Measurements from ENCODE around the gene KATNA1.
"Not testable (repeated sequence)": the region's sequence is repeated elsewhere in the genome, so short reads cannot be mapped to it uniquely, and the experiment has no call there.

The KATNA1 gene

DNA sequence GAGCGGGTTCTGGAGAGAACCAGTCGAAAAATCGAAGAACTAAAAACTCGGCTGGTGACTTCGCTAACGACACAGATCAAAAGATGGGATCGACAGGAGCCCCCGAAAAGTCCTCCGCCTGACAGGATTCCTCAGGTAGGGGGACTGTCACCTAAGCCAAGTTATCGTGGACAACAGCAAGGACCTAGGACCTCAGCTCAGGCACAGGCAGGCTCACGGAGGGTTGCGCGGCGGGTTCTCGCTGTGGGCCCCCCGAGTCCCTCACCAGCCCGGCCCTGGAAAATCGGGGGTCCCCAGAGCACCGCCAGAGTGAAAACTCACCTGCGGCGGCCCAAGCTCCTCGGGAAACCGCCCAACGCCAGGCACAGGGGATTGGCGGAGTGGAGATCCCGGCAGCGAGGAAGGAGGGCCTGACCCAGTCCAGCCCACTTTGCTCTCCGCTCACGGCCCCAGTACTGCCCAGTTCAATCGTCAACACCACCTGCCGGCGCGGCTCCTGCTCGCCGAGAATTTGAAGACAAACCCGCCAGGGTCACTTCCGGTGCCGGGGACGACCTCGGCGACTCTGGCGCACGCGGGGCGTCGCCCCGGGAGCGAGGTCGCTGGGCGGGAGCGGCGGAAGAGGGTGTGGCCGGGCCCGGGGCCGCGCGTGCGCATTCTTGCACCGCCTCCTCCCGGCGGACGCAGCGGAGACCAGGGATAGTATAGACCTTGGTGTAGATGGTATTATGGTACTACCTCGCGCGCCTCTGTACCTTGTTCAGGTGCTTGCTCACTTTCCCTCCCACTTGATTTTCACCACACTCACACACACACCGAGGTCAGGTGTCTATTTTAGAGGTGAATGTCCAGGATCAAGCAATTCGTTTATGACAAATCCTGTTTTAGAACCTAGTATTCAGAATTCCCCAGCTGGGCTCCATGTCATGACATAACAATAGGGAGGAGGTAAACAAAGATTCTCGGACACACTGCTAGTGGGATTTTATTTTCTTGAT, at the start of gene KATNA1:
Gene KATNA1, minus strand, starts transcription at position 567 of the 998 bp plus-strand sequence. CDS start 10,167 bp downstream, outside the sequence.
- peak; percentile 92 for DNase-seq

DNA sequence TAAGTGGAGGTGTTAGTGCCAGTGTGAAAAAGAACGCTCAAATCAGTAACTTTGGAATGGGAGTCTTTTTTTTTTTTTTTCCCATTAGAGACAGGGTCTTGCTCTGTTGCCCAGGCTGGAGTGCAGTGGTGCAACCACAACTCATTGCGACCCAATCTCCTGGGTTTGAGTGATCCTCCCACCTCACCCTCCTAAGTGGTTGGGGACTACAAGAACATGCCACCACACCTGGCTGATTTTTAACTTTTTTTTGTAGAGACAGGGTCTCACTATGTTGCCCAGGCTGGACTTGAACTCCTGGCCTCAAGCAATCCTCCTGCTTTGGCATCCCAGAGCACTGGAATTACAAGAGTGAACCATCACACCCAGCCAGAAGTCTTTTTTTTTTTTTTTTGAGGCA, 49.7 kb upstream of the KATNA1 start:
- no peak for DNase-seq

DNA sequence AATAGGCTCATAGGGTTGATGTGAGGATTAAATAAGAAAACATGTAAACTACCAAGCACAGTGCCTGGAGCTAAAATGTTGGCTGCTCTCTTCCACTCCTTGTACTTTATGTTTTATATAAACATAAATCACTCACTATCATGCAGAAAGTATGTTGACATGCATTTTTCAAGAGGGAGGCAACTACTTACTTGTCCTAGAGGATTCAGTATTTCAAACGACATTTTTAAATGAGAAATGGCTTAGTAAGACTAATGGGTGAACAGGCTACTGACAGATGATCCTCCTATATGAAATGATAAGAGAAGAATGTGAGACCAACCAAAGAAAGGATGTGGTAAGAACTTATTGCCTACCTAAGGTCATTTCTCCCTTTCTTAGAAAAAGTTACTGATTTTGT, 48.4 kb upstream of the KATNA1 start:
- DNase-seq: no peak

GRCh38 chr6:149694921-149695320, 46.4 kb upstream of the KATNA1 start:
- no peak for DNase-seq

- no peak for DNase-seq
These were observed 42.7 kb upstream of the KATNA1 start for GRCh38 chr6:149691201-149691600.

DNA sequence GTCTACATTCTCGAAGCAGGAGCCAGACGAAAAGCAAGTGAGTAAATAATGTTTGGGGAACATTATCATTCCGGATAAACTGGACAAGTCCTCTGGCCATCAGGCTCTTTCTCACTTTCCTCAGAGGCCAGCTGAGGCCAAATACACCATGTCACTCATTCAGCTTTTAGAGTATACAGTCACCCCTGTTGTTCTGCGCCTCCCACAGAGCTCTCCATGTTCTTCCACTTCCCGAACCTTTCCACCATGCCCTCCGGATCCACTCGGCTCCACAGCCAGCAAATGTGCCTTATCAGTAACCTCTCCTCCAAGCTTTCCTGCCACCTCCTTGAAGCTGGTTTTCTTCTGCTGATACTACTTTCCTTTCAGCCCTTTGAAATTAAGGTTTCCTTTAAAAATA, 37.7 kb upstream of the KATNA1 start:
- DNase-seq: no peak

- DNase-seq: no peak
These were observed 34.8 kb upstream of the KATNA1 start for GRCh38 chr6:149683256-149683859.

- DNase-seq: not testable (repeated sequence)
These were observed 33.3 kb upstream of the KATNA1 start for GRCh38 chr6:149681845-149682244.

- no peak for DNase-seq
These were observed 32.7 kb upstream of the KATNA1 start for GRCh38 chr6:149681209-149681608.

DNA sequence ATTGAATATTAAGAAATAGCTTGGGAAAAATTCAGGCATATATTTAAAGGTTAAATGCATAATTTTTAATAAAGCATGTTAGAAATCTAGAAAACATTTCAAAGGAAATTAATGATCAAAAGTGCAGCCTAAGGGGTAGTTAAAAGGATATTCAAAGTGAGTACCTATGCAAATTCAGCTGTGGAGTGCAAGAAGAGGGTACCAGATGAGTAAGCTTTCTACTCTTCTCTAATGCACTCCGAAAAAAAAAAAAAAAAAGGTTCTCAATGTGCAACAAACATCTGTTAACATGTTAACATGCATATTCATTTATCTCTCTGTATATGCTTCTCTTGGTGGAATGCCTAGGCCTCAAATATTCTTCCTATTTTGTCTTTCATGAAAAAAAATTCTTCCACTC, 32.0 kb upstream of the KATNA1 start:
- DNase-seq: no peak

- not testable (repeated sequence) for DNase-seq
These were observed 23.8 kb upstream of the KATNA1 start for GRCh38 chr6:149672265-149672664.

DNA sequence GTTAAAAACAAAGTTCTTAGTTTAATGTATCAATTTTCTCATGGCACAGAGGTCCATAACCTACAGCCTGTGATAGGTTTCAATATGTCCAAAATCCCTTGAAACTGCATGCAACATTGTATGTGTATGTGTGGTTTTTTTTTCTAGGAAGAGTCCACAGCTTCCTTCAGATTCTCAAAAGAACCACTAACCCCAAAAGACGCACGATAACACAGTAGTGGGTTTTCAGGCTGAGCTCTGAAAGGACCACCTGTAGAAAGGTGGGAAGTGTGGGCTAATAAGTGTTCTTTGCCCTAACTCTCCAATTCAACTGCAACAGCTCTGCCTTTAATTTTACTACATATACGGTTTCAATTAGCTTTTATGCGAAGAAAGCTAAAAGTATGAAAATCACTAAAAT, 11.5 kb upstream of the KATNA1 start:
- no peak for DNase-seq

DNA sequence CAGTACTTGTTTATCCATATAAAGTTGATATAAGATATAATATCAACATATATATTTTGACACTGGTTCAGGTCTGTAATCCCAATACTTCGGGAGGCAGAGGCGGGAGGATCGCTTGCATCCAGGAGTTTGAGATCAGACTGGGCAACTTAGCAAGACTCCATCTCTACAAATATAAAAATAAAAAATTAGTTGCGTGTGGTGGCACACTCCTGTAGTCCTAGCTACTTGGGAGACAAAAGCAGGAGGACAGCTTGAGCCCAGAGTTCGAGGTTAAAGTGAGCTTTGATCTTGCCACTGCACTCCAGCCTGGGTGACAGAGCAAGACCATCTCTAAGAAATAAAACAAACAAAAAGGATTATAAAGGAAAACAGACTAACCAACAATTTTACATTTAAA, 8.9 kb upstream of the KATNA1 start:
- no peak for DNase-seq

GRCh38 chr6:149651056-149651455, 2.5 kb upstream of the KATNA1 start:
- DNase-seq: no peak

- DNase-seq: no peak
These were observed 1.9 kb downstream of the KATNA1 start for GRCh38 chr6:149646599-149646998.

GRCh38 chr6:149642829-149643580, 5.5 kb downstream of the KATNA1 start:
- no peak for DNase-seq

DNA sequence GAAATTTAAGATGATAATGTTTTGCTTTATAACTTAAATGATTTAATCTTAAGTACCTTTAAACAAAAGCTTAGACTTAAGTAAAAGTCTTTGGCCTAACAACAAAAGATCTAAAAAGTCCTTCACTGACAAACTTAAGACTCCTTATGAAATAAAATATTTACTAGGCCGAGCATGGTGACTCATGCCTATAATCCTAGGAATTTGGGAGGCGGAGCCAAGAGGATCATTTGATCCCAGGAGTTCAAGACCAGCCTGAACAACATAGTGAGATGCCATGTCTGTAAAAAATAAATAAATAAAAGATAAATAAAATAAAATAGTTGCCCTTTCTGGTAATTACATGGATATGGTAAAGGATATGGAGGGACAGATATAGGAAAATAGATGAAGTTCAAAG, 12.4 kb downstream of the KATNA1 start:
- no peak for DNase-seq

GRCh38 chr6:149634315-149634714, 14.2 kb downstream of the KATNA1 start:
- no peak for DNase-seq

- no peak for DNase-seq
These were observed 19.5 kb downstream of the KATNA1 start for GRCh38 chr6:149628875-149629510.

DNA sequence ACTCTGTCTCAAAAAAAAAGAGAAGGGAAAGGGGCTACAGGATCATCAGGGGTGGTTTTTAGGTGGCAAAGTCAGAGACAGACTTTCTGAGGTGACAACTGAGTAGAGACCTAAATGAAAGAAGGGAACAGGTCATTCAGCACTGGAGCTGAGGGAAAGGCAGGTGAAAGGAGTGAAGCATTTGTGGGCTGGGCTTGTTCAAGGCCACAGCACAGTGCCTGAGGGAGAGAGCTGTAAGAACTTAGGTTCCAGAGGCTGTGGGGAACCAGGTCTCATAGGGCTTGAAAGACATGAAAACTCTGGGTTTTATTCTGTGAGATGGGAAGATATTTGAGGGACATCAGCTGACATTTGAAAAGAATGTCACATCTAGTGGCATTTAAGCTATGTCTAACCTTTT, 20.8 kb downstream of the KATNA1 start:
- DNase-seq: no peak

- no peak for DNase-seq
These were observed 32.7 kb downstream of the KATNA1 start for GRCh38 chr6:149615805-149616204.

DNA sequence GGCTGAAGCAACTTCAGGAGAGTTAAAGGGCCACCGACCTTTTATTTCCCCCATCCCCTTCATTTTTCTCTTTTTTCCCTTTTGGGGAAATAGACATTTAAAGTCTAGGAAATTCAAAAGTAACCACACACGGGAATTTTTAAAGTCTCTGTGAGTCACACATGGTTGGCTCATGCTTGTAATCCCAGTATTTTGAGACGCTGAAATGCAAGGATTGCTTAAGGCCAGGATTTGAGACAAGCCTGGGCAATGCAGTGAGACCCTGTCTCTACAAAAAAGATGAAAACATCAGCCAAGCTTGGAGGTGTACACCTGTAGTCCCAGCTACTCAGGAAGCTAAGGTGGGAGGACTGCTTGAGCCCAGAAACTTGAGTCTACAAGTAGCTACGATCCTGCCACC, 34.2 kb downstream of the KATNA1 start:
- DNase-seq: no peak
